ENCODE measurements around the gene KRTAP10-9.
"Not testable (repeated sequence)": the region's sequence is repeated elsewhere in the genome, so short reads cannot be mapped to it uniquely, and the experiment has no call there.

Gene KRTAP10-9

GRCh38 chr21:44628707-44629391 lies 2.0 kb downstream of the KRTAP10-9 start:
- TF ChIP-seq CTCF (IDR thresholded peaks at IDR 0.05; ENCODE audit: low read depth, low read length, missing control alignments): no peak
- in situ Hi-C loops (cut with HindIII; ENCODE audit: low pct_ligation_motif_present, low sequenced_read_pairs): no loop called here
- no peak overlapping the region for H3K27ac ChIP-seq
- no peak for DNase-seq
- no peaks in the 10 kb centered on the region for H3K27me3 ChIP-seq (replicated peaks)
- H3K36me3 ChIP-seq (replicated peaks): no peaks in the 10 kb centered on the region
- no peak overlapping the region for H3K4me3 ChIP-seq (ENCODE audit: low read depth, low read length)

GRCh38 chr21:44630440-44630839 lies 3.5 kb downstream of the KRTAP10-9 start:
- H3K36me3 ChIP-seq (replicated peaks): no peaks in the 10 kb centered on the region
- no peak overlapping the region for H3K27ac ChIP-seq
- no peak overlapping the region for H3K4me3 ChIP-seq (ENCODE audit: low read depth, low read length)
- H3K27me3 ChIP-seq (replicated peaks): no peaks in the 10 kb centered on the region
- DNase-seq: no peak
- TF ChIP-seq CTCF (IDR thresholded peaks at IDR 0.05; ENCODE audit: low read depth, low read length, missing control alignments): no peak
- in situ Hi-C loops (cut with HindIII; ENCODE audit: low pct_ligation_motif_present, low sequenced_read_pairs): no loop called here

- TF ChIP-seq CTCF (IDR thresholded peaks at IDR 0.05; ENCODE audit: low read depth, low read length, missing control alignments): no peak
- Histone ChIP-seq H3K27ac (no peak overlapping the region), H3K36me3 (replicated peaks) (no peaks in the 10 kb centered on the region), H3K27me3 (replicated peaks) (no peaks in the 10 kb centered on the region), H3K4me3 (ENCODE audit: low read depth, low read length) (no peak overlapping the region)
- DNase-seq: no peak
- in situ Hi-C loops (cut with HindIII; ENCODE audit: low pct_ligation_motif_present, low sequenced_read_pairs): no loop called here
Observed at GRCh38 chr21:44632067-44632466, 5.2 kb downstream of the KRTAP10-9 start.

- DNase-seq: no peak
- no peak for TF ChIP-seq CTCF (IDR thresholded peaks at IDR 0.05; ENCODE audit: low read depth, low read length, missing control alignments)
- in situ Hi-C loops (cut with HindIII; ENCODE audit: low pct_ligation_motif_present, low sequenced_read_pairs): no loop called here
Observed at GRCh38 chr21:44636209-44637017, 9.5 kb downstream of the KRTAP10-9 start.

GRCh38 chr21:44637018-44637850 lies 10.3 kb downstream of the KRTAP10-9 start, which contains the start of gene KRTAP10-10:
Gene KRTAP10-10 (plus strand): TSS chr21:44637356. CDS start chr21:44637418, 62 bp downstream.
- H3K27me3 ChIP-seq (replicated peaks): no peaks in the 10 kb centered on the region
- TF ChIP-seq CTCF (IDR thresholded peaks at IDR 0.05; ENCODE audit: low read depth, low read length, missing control alignments): no peak
- no peak for DNase-seq
- no peaks in the 10 kb centered on the region for H3K36me3 ChIP-seq (replicated peaks)
- in situ Hi-C loops (cut with HindIII; ENCODE audit: low pct_ligation_motif_present, low sequenced_read_pairs): no loop called here
- no peak within 1 kb of the TSS for H3K4me3 ChIP-seq (ENCODE audit: low read depth, low read length)
- H3K27ac ChIP-seq: no peak within 1 kb of the TSS

More at GRCh38 chr21:44636209-44637017, 9.5 kb downstream of the KRTAP10-9 start:
- Histone ChIP-seq H3K4me3 (ENCODE audit: low read depth, low read length) (no peak overlapping the region), H3K36me3 (replicated peaks) (no peaks in the 10 kb centered on the region), H3K27ac (no peak overlapping the region), H3K27me3 (replicated peaks) (no peaks in the 10 kb centered on the region)

GRCh38 chr21:44637851-44638348 lies 11.0 kb downstream of the KRTAP10-9 start:
- DNase-seq; H3K36me3 ChIP-seq (replicated peaks); H3K27ac ChIP-seq; H3K27me3 ChIP-seq (replicated peaks); in situ Hi-C loops (cut with HindIII; ENCODE audit: low pct_ligation_motif_present, low sequenced_read_pairs); H3K4me3 ChIP-seq (ENCODE audit: low read depth, low read length): not testable (repeated sequence)

GRCh38 chr21:44638506-44639330 lies 11.8 kb downstream of the KRTAP10-9 start:
- in situ Hi-C loops (cut with HindIII; ENCODE audit: low pct_ligation_motif_present, low sequenced_read_pairs); H3K27me3 ChIP-seq (replicated peaks); DNase-seq; H3K36me3 ChIP-seq (replicated peaks); H3K4me3 ChIP-seq (ENCODE audit: low read depth, low read length); H3K27ac ChIP-seq: not testable (repeated sequence)
